HG03103 (cell line): ENCODE data around the gene WDR75.
A peak's percentile ranks its signal among the peaks of the same experiment; 100 is the strongest.
"Not testable (repeated sequence)": the region's sequence is repeated elsewhere in the genome, so short reads cannot be mapped to it uniquely, and the experiment has no call there.

Experiments
- ATAC-seq: cut with Tn5 transposase; IDR thresholded peaks from one replicate; pipeline ENCODE4 v1.9.1; 2021; ENCODE audit warnings: low read depth; ENCODE audit not compliant: unreplicated experiment

The WDR75 gene

DNA sequence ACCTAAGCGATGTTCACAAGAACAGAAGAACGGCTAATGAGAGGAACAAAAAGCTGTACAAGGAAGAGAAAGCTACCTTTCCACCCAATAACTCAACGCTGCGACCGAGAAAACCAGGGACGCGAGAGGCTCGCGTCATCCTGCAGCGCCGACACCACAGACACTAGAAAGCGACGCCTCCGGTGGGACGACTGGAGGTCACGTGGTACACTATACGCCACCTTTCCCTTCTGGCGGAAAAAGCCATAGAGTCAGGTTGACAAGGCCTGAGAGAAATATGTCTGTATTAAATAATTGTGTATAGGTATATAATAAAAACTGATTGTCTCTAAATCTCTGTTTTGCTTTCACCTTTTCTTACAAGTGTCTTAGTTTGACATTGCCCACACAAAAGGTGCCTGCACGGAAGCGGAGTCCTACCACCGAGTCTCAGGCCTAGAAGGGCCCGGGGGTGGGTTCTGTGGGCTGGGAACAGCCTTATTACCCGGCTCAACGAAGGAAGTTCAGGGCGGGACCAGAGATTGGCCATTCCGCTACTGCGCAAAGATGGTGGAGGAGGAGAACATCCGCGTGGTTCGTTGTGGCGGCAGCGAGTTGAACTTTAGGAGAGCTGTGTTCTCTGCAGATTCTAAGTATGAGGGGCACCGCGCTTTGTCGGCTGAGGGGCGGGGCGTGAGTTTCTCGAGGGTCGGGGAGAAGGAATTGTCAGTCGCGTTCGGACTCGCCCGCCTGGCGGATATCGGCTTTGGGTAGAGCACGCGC lies at the start of gene WDR75:
Gene WDR75 (plus strand): TSS at position 528 of the 762 bp plus-strand sequence. CDS start 19 bp downstream, at position 547.
- peak; percentile 82 for ATAC-seq

DNA sequence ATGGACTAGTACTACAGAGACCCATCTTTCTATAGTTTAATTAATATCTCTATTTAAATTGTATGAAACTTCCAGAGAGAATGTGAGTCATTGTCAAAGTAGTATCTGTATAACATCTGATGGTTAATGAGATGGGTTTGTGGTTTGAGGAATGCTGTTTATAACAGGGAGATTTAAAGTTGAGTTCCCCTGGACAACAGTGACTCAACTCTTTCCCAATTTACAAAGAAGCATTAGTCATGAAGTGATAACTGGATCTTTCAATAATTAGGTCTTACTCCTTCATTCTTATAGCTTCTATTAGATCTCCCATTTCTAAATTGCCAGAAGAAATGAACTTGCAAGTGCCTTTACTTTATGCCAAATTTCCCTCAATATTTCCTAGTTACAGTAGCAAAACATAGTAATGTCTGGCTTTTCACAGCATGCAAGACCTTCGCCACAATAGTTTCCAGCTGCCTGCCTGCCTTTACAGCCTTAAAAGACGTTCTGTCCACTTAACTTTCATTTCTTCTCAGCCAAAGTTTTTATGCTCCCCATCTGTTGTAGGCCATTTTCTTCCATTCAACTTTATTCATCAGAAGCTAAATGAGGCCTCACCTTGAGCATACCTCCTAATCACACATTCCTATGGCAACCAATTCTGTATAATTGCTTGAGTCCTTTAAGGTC lies 47.7 kb upstream of the WDR75 start:
- ATAC-seq, result no peak

GRCh38 chr2:189394525-189394924 lies 46.7 kb upstream of the WDR75 start:
- no peak for ATAC-seq

DNA sequence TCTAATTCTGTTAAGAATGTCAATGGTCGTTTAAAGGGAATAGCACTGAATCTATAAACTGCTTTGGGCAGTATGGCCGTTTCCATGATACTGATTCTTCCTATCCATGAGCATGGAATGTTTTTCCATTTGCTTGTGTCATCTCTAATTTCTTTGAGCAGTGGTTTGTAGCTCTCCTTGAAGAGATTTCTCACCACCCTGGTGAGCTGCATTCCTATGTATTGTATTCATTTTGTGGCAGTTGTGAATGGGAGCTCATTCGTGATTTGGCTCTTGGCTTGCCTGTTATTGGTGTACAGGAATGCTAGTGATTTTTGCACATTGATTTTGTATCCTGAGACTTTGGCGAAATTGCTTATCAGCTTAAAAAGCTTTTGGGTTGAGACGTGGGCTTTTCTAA lies 38.3 kb upstream of the WDR75 start:
- no peak for ATAC-seq

DNA sequence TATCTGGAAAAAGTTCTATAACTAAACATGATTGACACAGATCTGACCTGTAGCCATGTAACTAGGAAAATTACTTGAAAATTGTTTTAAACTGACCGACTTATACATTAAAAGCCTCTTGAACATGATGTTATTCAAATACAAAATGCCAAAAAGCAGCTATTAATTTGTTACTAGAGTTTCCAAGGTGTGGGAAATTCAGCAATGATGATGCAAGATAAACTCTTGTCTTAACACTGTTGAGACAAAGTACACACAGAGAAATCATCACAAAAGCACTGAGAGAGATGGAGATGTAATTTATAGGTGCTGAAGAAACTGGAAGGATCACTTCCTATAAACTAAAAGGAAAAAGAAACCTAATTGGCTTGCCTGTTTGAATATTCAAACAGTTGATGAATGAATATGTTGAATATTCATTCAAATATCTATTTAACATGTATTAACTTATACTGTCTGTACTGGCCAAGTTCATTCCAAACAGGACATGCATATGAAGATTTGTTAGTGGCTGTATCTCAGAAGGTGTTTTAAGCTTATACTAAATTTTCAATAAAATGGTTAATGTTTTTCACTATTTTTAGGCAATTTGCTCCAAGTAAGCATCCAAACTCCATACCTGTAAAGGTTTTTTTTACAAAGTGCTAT lies 34.6 kb upstream of the WDR75 start:
- ATAC-seq, result no peak

DNA sequence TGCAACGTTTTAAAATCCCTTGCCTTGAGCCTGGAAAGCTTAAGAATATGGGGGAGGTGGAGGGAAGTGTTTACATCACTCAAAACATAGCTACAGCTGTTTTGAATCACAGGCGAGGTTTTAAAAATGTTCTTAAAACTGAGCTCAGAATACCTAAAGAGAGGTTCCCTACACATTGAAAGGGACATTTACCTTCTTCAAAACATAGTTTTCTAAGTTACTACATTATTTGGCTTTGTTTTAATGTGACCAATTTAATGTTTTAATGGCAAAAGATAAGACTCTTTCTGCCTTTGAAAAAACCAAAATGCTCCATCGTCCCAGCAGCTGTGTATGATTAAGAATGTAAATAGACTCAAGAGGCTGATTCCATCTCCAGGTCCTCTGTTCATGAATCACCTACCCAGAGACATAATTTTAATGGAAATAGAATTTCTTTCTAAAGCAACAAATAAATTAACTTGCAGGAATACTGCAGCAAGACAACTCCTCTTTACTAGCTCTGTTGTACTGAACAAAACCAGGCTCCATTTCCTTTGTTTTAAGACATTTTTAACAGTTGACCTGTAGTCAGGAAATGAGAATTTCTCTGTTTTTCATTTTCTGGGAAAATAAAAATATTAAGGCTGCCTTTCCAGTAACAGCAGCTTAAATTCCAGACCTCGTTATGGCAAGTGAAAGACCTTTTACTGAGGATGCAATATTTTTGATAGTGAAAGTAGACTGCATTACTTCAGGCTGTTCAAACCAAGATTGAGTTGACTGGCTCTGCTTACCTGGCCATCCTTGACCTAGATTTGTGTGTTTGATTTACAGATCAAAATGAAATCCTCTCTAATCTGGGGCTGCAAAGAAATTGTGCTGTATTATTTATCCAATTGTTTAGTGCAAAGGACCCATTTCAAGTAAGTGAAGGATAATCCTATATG lies 33.7 kb upstream of the WDR75 start:
- ATAC-seq, result no peak

DNA sequence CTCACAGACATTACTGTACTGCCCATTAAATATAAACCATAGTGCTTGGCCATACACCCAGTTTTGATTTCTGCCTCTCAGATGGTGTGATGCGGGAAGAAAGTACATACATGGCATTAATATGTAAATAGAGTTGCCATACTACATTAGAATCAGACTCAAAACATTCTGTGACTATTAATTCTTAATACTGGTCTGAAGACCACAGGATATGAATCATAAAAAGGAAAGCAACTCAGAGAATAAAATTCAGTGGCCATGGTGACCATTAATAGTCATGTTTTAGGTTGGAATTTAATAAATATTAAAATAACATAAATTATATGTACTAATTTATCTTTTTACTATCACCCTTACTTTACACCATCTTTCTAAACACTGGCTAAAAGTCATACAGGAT lies 33.0 kb upstream of the WDR75 start:
- no peak for ATAC-seq

DNA sequence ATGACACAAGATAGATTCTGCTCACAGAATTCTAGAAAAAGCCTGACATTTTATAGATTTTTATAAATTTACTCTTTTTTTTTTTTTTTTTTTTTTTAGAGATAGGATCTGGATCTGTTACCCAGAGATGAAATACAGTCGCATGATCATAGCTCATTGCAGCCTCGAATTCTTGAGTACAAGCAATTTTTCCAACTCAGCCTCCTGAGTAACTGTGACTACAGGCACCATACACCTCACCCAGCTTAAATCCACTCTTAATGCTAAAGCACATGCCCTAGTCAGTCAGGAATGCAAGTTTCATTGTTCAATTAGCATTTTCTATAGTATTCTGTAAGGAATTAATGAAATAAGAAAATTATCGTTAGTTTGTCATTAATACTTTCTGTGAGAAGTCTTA lies 32.1 kb upstream of the WDR75 start:
- no peak for ATAC-seq

DNA sequence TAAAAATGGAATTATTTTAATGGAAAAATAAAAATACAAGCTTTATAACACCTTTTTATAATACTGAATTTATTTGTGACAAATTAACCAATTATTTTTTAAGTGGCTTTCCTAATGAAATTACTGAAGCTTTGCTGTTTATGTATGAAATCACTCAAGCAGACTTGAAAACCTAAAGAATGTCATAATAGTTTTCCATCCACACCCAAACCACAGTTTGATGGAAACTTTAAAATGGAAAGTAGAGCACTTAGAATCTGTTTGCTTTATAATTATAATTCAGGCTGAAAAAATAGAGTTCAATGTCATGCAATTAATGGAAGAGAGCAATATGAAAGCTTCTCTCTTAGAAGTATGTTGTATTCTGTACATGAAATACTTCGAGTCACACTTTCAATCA lies 31.6 kb upstream of the WDR75 start:
- ATAC-seq, result no peak

DNA sequence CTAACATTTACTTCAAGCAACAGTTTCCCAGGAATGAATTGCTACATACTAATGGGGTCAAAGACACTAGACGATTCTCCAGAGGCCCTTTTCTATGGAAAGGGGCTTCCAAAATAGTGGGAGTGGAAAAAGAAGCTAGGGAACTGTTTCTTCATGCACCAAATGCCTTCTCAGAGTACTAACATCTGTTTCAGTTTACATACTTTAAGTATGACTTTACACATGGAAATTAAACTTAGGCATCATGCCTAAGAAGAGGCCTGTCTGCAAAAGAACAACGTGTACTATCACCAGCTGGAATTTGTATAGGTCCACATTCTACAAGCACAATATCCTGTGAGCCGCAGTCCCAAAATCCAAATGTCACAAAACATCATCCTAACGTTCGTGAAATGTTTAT lies 29.4 kb upstream of the WDR75 start:
- ATAC-seq, result no peak

DNA sequence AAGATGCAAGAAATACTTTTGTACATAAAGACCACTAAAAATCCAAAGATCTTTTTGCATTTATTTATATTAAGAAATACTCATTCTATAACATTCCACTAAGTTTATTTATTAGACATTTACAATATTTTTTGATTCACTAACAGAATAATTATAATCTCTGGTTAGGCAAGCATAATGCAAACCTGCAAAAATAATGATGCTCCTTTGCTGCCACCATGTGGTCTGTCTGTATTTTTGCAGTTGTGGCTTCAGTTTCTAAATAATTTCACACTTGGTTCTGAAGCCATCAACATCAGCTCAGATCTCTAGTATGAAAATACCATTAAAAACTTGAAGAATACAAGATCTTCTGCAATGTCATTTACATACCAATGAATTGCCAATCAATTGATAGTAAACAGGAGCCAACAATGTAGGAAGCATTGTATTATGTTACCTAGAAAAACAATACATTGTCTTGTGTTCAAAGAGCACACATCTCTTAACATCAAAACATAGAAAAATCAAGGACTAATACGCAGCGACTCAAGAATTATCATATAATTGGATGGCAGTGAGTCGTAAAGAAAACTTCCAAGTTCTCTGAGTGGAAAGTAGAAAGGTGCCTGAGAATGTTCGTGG lies 28.8 kb upstream of the WDR75 start:
- no peak for ATAC-seq

GRCh38 chr2:189413249-189413648 lies 28.0 kb upstream of the WDR75 start:
- no peak for ATAC-seq

DNA sequence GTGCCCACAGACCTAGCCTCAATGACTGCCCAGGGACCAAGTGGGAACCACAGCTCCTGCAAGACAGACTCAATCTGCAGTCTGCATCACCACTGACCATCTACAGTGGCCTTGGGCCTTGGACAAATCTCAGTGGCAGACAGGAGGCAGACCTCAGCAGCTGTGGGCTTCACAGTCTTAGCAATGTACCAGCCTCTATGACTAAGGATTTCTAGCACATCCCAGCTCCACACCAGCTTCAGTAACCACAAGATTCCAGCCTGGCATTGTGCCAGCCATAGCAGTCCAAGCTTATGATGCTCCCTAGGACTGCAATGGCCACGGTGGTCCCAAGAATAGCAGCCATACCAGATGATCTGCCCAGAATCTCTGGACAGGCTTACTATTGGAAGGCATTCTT lies 19.6 kb upstream of the WDR75 start:
- ATAC-seq, result no peak

DNA sequence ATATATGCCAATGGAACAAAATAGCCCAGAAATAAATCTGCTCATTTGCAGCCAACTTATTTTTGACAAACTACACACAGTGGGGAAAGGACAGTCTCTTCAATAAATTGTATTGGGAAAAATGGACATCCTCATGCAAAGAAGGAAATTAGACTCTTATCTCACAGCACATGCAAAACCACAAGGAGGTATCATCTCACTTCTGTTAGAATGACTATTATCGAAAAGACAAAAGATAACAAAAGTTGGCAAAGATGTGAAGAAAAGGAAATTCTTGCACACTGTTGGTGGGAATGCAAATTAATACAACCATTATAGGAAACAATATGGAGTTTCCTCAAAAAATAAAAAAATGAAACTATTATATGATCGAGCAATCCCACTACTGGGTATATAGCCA lies 16.3 kb upstream of the WDR75 start:
- ATAC-seq, result no peak

GRCh38 chr2:189425676-189426075 lies 15.6 kb upstream of the WDR75 start:
- ATAC-seq, result no peak

DNA sequence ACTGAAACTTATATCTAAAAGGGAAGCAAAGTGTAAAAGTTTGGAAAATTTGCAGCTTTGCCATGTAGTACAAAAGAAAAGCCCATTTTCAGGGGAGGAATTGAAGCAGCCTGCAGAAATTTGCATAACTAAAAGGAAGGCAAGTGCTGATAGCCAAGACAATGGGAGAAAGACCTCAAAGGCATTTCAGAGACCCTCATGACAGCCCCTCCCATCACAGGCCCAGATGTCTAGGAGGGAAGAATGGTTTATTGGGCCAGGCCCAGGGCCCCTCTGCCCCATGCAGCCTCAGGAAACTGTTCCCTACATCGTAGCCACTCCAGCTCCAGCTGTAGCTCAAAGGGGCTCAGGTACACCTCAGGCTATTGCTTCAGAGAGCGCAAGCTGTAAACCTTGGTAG lies 14.4 kb upstream of the WDR75 start:
- ATAC-seq, result no peak

DNA sequence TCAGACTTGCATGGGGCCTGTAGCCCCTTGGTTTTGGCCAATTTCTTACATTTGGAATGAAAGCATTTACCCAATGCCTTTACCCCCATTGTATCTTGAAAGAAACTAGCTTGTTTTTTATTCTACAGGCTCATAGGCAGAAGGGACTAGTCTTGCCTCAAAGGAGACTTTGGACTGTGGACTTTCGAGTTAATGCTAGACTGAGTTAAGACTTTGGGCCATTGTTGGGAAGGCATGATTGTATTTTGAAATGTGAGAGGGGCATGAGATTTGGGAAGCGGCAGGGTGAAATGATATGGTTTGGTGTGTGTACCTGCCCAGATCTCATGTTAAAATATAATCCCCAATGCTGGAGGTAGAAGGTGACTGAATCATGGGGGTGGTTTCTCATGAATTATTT lies 13.4 kb upstream of the WDR75 start:
- ATAC-seq, result no peak

DNA sequence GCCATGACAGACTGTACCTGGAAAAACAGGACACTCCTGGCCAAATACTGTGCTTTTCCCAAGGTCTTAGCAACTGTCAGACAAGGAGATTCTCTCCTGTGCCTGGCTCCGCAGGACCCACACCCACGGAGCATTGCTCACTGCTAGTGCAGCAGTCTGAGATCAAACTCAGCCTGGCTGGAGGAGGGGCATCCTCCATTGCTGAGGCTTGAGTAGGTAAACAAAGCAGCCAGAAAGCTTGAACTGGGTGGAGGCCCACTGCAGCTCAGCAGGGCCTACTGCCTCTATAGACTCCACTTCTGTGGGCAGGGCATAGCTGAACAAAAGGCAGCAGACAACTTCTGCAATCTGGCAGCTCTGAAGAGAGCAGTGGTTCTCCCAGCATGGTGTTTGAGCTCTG lies 10.8 kb upstream of the WDR75 start:
- ATAC-seq, result not testable (repeated sequence)

- not testable (repeated sequence) for ATAC-seq
Observed at GRCh38 chr2:189435803-189436202, 5.5 kb upstream of the WDR75 start.

DNA sequence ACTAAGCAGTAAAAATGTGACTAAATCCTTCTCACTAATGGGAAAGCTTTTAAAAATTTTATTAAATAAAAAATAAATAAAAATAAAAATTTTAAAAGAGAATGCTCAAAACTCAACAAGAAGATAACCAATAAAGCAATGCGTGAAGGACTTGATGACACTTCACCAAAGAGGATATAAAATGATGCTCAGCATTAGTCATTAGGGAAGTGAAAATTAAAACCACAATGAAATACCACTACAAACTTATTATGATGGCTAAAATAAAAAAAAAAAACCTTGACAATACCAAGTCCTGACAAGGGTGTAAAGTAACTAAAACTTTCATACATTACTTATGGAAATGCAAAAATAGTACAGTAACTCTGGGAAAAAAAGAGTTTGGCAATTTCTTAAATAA lies 3.3 kb upstream of the WDR75 start:
- no peak for ATAC-seq
